Measurements from ENCODE around the gene SECTM1.

SECTM1 gene

GRCh38 chr17:82302568-82302963 lies 31.0 kb downstream of the SECTM1 start:
- no peak for TF ChIP-seq CTCF (conservative IDR thresholded peaks at IDR 0.05; ENCODE audit: control insufficient read depth, insufficient read depth, low read depth, low read length)
- no peak overlapping the region for H3K4me3 ChIP-seq (ENCODE audit: control insufficient read depth, low read depth, low read length)
- DNase-seq (ENCODE audit: low read depth): no peak

GRCh38 chr17:82301916-82302567 lies 31.5 kb downstream of the SECTM1 start:
- no peak overlapping the region for H3K4me3 ChIP-seq (ENCODE audit: control insufficient read depth, low read depth, low read length)
- no peak for DNase-seq (ENCODE audit: low read depth)

GRCh38 chr17:82301300-82301915 lies 32.2 kb downstream of the SECTM1 start:
- no peak for DNase-seq (ENCODE audit: low read depth)

More at GRCh38 chr17:82301916-82302567, 31.5 kb downstream of the SECTM1 start:
- no peak for TF ChIP-seq CTCF (conservative IDR thresholded peaks at IDR 0.05; ENCODE audit: control insufficient read depth, insufficient read depth, low read depth, low read length)

GRCh38 chr17:82300707-82301270 lies 32.8 kb downstream of the SECTM1 start:
- no peak overlapping the region for H3K4me3 ChIP-seq (ENCODE audit: control insufficient read depth, low read depth, low read length)
- peak; percentile 43 for DNase-seq (ENCODE audit: low read depth)
- peak; percentile 56 for TF ChIP-seq CTCF (conservative IDR thresholded peaks at IDR 0.05; ENCODE audit: control insufficient read depth, insufficient read depth, low read depth, low read length)

More at GRCh38 chr17:82301300-82301915, 32.2 kb downstream of the SECTM1 start:
- no peak overlapping the region for H3K4me3 ChIP-seq (ENCODE audit: control insufficient read depth, low read depth, low read length)
- no peak for TF ChIP-seq CTCF (conservative IDR thresholded peaks at IDR 0.05; ENCODE audit: control insufficient read depth, insufficient read depth, low read depth, low read length)

GRCh38 chr17:82300228-82300627 lies 33.3 kb downstream of the SECTM1 start:
- no peak for DNase-seq (ENCODE audit: low read depth)
- no peak for TF ChIP-seq CTCF (conservative IDR thresholded peaks at IDR 0.05; ENCODE audit: control insufficient read depth, insufficient read depth, low read depth, low read length)
- H3K4me3 ChIP-seq (ENCODE audit: control insufficient read depth, low read depth, low read length): no peak overlapping the region

GRCh38 chr17:82299452-82299851 lies 34.1 kb downstream of the SECTM1 start:
- H3K4me3 ChIP-seq (ENCODE audit: control insufficient read depth, low read depth, low read length): no peak overlapping the region
- no peak for TF ChIP-seq CTCF (conservative IDR thresholded peaks at IDR 0.05; ENCODE audit: control insufficient read depth, insufficient read depth, low read depth, low read length)
- DNase-seq (ENCODE audit: low read depth): no peak
